Measurements from ENCODE around the gene RBM15B.
"Not testable (repeated sequence)": the region's sequence is repeated elsewhere in the genome, so short reads cannot be mapped to it uniquely, and the experiment has no call there.

Gene RBM15B

GRCh38 chr3:51362476-51362875 is 28.6 kb upstream of the RBM15B start:
- H3K4me3 ChIP-seq (ENCODE audit: low read depth, low read length) = no peak overlapping the region
- ChIA-PET CTCF (interaction anchor here (1.2 to 3.0 kb wide), 2 partner anchors 9 to 12 kb away, joined by 3 to 11 read pairs; no protein-coding TSS in a partner anchor), POLR2A (no interaction called here)
- TF ChIP-seq, protein P1, sequence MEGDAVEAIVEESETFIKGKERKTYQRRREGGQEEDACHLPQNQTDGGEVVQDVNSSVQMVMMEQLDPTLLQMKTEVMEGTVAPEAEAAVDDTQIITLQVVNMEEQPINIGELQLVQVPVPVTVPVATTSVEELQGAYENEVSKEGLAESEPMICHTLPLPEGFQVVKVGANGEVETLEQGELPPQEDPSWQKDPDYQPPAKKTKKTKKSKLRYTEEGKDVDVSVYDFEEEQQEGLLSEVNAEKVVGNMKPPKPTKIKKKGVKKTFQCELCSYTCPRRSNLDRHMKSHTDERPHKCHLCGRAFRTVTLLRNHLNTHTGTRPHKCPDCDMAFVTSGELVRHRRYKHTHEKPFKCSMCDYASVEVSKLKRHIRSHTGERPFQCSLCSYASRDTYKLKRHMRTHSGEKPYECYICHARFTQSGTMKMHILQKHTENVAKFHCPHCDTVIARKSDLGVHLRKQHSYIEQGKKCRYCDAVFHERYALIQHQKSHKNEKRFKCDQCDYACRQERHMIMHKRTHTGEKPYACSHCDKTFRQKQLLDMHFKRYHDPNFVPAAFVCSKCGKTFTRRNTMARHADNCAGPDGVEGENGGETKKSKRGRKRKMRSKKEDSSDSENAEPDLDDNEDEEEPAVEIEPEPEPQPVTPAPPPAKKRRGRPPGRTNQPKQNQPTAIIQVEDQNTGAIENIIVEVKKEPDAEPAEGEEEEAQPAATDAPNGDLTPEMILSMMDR (IDR thresholded peaks at IDR 0.05; ENCODE audit: insufficient read depth, low read length, missing control alignments) = no peak
- no peak for DNase-seq (ENCODE audit: low read depth, low spot score)

DNA sequence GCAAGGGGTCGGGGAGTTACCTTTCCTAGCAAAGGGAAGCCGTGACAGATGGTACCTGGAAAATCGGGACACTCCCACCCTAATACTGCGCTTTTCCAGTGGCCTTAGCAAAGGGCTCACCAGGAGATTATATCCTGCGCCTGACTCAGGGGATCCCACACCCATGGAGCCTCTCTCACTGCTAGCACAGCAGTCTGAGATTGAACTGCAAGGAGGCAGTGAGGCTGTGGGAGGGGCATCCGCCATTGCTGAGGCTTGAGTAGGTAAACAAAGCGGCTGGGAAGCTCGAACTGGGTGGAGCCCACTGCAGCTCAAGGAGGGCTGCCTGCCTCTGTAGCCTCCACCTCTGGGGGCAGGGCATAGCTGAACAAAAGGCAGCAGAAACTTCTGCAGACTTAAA is 22.8 kb upstream of the RBM15B start:
- POLR2A ChIA-PET = not testable (repeated sequence)

DNA sequence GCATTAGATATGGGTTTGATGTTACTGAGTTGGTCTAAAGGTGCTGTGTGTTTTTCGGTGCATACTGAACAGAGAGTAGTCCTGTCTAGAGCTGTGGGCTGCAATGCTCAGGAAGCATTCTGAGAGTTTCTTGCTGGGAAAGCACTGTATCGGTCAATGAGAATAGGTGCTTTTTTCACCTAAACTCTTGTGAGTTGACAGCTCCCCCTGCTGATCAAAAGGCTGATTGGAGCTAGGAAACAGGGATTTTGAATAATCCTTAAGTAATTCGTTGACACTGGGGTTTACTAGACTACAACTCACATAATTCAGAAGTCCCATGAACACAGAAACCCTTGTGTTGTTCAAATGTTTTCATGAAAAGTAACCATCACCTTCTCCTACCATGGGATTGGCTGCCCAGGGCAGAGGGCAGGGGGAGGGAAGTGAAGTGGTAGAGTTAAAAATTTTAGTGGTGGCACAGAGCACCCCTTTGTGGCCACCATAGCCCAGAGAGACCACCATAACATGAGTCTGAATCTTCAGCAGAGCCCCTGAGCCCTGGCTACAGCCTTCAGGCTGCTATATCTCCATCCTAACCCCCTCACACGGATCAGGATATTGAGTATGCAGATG is 19.0 kb upstream of the RBM15B start:
- peak; percentile 29 for DNase-seq (ENCODE audit: low read depth, low spot score)
- no peak overlapping the region for H3K4me3 ChIP-seq (ENCODE audit: low read depth, low read length)
- ChIA-PET POLR2A (interaction anchor here (1.0 kb wide), 1 partner anchor 13 kb away, joined by 4 read pairs; the partner anchor contains the start of gene MANF), CTCF (interaction anchor here (0.6 to 15.6 kb wide), 21 partner anchors 9 to 863 kb away, joined by 3 to 284 read pairs (median 5); partner anchors contain the start of gene MAPKAPK3)
- TF ChIP-seq, protein P1 (IDR thresholded peaks at IDR 0.05; ENCODE audit: insufficient read depth, low read length, missing control alignments) = peak; percentile 70

More for the DNA sequence above, 22.8 kb upstream of the RBM15B start:
- CTCF ChIA-PET = interaction anchor here (1.3 to 15.6 kb wide), 4 partner anchors 99 to 753 kb away, joined by 3 to 284 read pairs (median 50); partner anchors contain the start of gene MAPKAPK3
- not testable (repeated sequence) for DNase-seq (ENCODE audit: low read depth, low spot score); H3K4me3 ChIP-seq (ENCODE audit: low read depth, low read length)

DNA sequence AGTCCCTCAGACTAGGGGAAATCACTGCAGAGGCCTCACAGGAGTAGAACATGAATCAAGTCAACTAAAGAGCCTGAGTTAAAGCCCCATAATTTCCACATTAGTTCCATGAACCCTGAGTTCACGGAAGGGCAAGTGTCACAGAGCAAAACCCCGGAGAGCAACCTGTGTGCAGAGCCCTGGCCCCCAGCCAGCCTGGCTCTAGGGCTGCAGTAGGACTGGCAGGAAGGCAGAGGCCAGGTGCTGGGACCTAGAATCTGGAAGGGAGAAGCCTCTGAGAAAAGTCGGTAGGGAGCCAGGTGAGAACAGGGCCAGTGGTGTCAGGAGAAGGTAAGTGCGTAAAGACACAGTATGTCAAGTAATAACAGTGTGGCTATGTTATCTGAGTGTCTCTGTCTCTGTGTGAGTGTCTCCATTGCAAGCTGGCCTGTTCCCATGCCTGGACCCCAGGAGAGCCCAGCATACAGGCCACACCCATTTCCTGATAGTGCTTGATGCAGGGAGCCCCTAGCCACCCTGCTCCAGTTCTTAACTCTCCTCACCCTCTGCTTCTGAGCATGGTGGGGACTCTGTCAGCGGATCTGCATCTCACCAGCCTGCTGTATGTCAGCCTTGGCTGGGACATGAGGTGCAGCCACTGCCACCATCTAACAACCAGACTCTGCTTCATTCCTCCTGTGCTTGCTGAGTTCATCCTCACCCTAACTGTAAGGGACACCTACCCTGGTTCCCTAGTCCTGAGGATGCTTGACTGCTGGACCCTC is 17.2 kb upstream of the RBM15B start:
- TF ChIP-seq, protein P1 (IDR thresholded peaks at IDR 0.05; ENCODE audit: insufficient read depth, low read length, missing control alignments) = no peak
- no peak overlapping the region for H3K4me3 ChIP-seq (ENCODE audit: low read depth, low read length)
- no peak for DNase-seq (ENCODE audit: low read depth, low spot score)
- CTCF ChIA-PET = interaction anchor here (1.4 to 15.6 kb wide), 6 partner anchors 9 to 759 kb away, joined by 3 to 284 read pairs (median 12); partner anchors contain the start of gene MAPKAPK3
- POLR2A ChIA-PET = no interaction called here

- ChIA-PET POLR2A (no interaction called here), CTCF (interaction anchor here (1.0 to 15.6 kb wide), 2 partner anchors 274 to 404 kb away, joined by 3 to 284 read pairs; no protein-coding TSS in a partner anchor)
- TF ChIP-seq, protein P1 (IDR thresholded peaks at IDR 0.05; ENCODE audit: insufficient read depth, low read length, missing control alignments) = no peak
- DNase-seq (ENCODE audit: low read depth, low spot score) = no peak
- H3K4me3 ChIP-seq (ENCODE audit: low read depth, low read length) = no peak overlapping the region
Measured at GRCh38 chr3:51374456-51374855, 16.6 kb upstream of the RBM15B start.

GRCh38 chr3:51375136-51375535 is 15.9 kb upstream of the RBM15B start:
- TF ChIP-seq, protein P1 (IDR thresholded peaks at IDR 0.05; ENCODE audit: insufficient read depth, low read length, missing control alignments) = no peak
- ChIA-PET CTCF (interaction anchor here (0.7 to 15.6 kb wide), 4 partner anchors 8 to 760 kb away, joined by 3 to 284 read pairs (median 24); partner anchors contain the start of gene MAPKAPK3), POLR2A (no interaction called here)
- no peak for DNase-seq (ENCODE audit: low read depth, low spot score)
- no peak overlapping the region for H3K4me3 ChIP-seq (ENCODE audit: low read depth, low read length)

All from AG04449 (cell line).